NT2/D1 (cell line): ENCODE measurements around the gene USP3.

ENCODE experiments used
- YY1 ChIP-seq: IDR thresholded peaks from 2 replicates; pipeline ENCODE4 v1.6.1; 2011; ENCODE audit not compliant: insufficient read length, insufficient read depth
- ZNF274 ChIP-seq: IDR thresholded peaks from 2 replicates; pipeline ENCODE4 v1.6.1; 2011; ENCODE audit warnings: mild to moderate bottlenecking, low read depth, low read length

GRCh38 chr15:63572749-63573464, 68.5 kb downstream of the USP3 start:
- TF ChIP-seq ZNF274 (no peak), YY1 (no peak)
